SIG-M5 treated with dmso at 0.1 percent for 504 hours (cell line): Measurements from ENCODE around the gene EEIG2.
"Not testable (repeated sequence)": the region's sequence is repeated elsewhere in the genome, so short reads cannot be mapped to it uniquely, and the experiment has no call there.

Source experiments
- DNase-seq: peaks from one replicate; lab custom pipeline; 2025; ENCODE audit not compliant: unreplicated experiment; lab: John Stamatoyannopoulos, UW

Gene EEIG2

DNA sequence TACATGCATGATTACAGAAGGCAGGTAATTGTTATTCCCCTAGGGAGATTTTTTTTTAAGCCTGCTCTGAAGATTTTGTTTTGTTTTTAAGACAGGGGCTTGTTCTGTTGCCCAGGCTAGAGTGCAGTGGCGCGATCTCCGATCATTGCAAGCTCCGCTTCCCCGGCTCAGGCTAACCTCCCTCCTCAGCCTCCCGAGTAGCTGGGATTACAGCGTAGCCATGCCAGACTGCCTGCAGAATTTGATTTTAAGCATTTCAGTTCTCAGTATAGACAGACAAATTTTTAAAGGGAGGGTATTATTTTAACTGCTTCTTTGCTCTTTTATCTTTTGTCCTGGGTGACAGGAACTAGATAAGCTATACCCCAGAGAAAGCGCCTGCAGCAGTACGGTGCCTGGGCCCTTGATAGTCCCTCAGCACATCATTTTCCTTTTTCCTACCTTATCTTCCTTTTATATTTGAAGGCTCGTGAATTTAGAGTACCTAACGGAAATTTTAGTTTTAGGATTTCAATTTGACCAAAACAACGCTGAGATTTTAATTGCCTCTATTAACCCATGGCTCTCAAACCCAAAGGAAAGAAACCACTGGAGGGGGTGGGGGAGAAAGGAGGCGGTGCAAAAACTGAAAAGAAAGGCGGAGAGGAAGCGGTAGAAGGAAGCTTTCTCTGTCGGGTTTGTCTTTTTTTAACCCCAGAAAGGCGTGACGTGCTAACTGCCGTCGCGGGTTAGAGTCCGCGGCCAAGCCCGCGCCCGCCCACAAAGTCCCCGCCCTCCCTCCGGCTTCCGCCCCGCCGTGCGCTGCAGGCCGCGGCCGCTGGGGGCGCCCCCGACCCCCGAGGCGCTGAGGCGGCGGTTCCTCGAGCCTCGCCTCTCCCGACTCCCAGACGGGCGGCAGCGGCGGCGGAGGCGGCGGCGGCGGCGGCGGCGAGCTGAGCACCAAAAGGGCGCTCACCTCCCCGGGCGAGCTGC is at the start of gene EEIG2:
Gene EEIG2 (plus strand): TSS at position 886 of the 972 bp plus-strand sequence. CDS start 329 bp downstream, outside the sequence.
- DNase-seq = peak; percentile 94

- peak; percentile 44 for DNase-seq
Observed at GRCh38 chr1:108511764-108512163, 48.1 kb upstream of the EEIG2 start.

DNA sequence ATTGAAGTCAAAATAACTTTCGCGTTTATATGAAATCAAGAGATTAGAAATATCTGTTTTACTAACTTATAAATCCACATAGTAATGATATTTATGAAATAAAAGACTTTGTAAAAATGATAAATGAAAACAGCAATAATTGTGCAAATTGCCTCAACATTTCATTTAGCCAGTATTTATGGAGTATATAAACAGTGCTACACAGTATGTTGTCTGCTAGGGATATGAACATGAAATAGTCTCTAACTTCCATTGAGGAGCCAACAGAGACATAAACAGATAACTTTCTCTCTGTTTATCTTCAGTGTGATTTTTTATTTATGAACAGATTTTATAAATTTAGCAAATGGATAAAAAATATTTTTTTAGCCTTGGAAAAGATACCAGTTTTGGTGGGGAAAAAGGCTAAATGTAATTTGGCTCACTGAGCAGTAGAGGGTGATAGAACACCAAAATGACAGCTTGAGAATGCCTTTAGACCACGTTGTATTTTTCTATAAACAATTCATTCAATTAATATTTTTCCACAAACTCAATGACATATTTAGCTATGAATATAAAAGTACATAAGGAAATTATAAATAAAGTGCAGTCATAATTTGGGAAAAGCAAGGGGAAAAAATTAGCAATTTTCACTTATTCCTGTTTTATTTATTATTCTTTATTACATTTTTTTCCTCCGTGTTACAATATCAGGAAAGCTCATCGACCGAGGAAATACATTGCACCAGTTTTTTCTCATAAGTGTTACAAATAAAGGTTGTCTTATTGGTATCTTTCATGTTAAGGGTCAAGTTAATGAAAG is 47.5 kb upstream of the EEIG2 start:
- peak; percentile 32 for DNase-seq

DNA sequence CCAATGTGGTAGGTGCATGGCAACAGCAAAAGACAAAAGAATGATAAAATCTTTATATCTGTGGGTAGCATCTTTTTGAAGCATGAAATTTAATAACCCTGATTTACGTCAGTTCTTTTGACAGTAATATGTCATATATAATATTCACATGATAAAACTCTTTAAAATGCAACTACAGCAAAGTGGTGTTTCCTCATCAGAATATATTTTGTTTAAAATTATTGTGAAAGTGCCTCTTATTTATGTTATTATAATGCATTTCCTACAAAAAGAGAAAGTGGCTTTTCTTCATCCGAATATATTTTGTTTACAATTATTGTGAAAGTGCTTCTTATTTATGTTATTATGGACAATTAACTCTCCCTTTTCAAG is 46.9 kb upstream of the EEIG2 start:
- no peak for DNase-seq

DNA sequence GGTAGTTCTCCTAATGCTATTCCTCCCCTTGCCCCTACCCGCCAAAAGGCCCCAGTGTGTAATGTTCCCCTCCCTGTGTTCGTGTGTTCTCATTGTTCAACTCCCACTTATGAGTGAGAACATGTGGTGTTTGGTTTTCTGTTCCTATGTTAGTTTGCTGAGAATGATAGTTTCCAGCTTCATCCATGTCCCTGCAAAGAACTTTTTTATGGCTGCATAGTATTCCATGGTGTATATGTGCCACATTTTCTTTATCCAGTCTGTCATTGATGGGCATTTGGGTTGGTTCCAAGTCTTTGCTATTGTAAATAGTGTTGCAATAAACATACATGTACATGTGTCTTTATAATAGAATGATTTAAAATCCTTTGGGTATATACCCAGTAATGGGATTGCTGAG is 46.0 kb upstream of the EEIG2 start:
- DNase-seq = not testable (repeated sequence)

DNA sequence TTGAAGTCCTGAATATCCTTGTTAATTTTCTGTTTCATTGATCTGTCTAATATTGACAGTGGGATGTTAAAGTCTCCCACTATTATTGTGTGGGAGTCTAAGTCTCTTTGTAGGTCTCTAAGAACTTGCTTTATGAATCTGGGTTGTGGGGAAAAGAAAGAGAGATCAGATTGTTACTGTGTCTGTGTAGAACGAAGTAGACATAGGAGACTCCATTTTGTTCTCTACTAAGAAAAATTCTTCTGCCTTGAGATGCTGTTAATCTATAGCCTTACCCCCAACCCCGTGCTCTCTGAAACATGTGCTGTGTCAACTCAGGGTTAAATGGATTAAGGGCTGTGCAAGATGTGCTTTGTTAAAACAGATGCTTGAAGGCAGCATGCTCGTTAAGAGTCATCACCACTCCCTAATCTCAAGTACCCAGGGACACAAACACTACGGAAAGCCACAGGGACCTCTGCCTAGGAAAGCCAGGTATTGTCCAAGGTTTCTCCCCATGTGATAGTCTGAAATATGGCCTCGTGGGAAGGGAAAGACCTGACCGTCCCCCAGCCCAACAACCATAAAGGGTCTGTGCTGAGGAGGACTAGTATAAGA is 42.5 kb upstream of the EEIG2 start:
- DNase-seq = not testable (repeated sequence)

DNA sequence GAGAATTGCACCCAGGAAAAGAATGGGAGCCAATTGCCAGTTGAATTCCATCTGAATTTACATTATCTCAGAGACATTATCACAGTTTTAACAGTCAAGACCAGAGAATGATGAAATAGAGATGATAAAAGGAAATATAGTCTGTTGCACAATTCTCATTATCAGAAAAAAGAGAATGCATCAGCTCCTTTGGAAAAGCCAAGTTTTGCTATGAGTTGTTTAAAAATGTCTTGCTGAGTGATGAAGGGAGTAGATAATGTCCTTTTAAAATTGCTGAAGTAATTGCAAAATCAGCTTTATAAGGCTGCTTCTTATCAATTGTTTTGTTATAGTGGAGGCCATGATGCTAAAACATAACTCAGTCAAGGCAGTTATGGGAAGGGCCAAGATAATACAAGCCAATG is 37.9 kb upstream of the EEIG2 start:
- peak; percentile 40 for DNase-seq

DNA sequence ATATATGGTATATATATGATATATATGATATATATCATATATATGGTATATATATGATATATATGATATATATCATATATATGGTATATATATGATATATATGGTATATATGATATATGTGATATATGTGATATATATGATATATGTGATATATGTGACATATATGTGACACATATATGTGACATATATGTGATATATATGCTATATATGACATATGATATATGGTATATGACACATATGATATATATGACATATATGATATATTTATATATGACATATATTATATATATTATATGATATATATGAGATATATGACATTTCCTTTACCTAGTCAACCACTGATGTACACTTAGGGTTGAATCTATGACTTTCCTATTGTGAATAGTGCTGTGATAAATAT is 36.1 kb upstream of the EEIG2 start:
- DNase-seq = no peak

GRCh38 chr1:108524676-108525075 is 35.2 kb upstream of the EEIG2 start:
- no peak for DNase-seq

DNA sequence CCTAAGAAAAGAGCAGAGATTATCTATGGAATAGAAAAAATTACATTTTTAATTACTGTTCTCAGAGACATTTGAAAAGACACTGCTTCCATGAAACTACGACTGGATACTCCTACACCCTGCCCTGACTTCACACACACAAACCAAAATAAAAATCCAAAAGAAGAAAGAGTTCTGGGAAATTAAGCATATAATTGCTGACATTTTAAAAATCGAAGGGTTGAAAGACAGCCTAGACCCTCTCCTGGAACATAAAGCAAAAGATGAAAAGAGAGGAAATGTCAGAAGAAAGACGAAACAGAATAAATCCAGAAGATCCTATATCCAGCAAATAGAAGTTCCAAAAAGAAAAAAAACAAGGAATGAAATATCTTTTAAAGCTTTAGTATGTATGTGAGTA is 32.8 kb upstream of the EEIG2 start:
- no peak for DNase-seq

DNA sequence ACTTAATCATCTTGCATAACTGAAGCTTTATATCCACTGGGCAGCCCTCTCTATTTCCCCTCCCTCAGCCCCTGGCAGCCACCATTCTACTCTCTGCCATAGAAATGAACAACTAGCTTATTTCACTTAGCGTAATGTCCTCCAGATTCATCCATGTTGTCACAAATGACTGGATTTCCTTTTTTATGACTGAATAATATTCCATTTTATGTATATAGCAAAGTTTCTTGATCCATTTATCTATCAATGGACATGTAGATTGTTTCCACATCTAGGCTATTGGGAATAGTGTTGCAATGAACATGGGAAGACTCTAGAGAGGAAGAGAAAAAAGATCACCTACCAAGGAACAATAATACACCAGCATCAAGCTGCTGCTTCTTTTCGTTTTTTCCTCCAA is 32.1 kb upstream of the EEIG2 start:
- no peak for DNase-seq

- DNase-seq = no peak
Observed at GRCh38 chr1:108531444-108531843, 28.5 kb upstream of the EEIG2 start.

GRCh38 chr1:108532730-108533129 is 27.2 kb upstream of the EEIG2 start:
- DNase-seq = no peak

DNA sequence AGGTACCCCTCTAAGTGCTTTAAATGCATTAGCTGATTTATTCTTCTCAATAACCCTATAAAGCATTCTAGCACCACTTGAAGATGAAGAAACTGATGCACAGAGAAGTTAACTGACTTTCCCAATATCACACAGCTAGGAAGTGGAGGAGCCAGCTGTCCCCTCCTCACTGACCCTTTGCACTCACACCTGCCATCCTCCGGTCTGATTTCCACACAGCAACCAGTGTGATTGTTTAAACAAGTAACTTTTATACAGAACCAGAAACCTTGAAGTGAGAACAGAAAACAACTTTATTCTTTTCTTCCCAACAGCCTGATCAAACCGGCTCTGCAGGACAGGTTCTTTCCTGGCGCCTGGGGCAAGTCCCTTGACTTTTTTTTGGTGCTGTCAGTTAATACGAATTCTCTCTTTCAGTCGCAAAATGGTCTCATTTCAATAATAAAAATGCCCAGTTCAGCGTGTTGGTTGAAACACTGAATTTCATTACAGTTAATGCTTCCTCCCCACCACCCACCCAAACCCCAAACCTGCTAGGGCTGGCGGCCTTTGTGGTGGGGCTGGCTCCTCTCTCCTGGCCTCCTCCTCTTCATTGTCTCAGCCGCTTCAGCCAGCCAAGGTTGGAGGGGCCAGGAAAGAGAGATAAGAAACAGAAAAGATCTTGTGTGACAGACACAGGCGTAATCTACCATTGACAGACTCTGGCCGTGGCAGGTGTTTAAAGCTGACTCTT is 26.4 kb upstream of the EEIG2 start:
- peak; percentile 52 for DNase-seq

GRCh38 chr1:108534759-108535158 is 25.1 kb upstream of the EEIG2 start:
- no peak for DNase-seq

DNA sequence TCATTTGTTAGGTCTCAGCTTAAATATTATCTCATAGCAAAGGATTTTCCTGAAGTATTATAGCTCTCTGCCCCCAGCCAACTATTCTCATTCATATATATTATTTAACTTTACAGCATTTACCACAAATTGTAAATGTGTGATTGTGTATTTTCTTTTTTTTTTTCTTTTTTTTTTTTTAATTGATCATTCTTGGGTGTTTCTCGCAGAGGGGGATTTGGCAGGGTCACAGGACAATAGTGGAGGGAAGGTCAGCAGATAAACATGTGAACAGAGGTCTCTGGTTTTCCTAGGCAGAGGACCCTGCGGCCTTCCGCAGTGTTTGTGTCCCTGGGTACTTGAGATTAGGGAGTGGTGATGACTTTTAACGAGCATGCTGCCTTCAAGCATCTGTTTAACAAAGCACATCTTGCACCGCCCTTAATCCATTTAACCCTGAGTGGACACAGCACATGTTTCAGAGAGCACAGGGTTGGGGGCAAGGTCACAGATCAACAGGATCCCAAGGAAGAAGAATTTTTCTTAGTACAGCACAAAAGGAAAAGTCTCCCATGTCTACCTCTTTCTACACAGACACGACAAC is 24.5 kb upstream of the EEIG2 start:
- not testable (repeated sequence) for DNase-seq

GRCh38 chr1:108536021-108536420 is 23.9 kb upstream of the EEIG2 start:
- DNase-seq = not testable (repeated sequence)

GRCh38 chr1:108536791-108537190 is 23.1 kb upstream of the EEIG2 start:
- not testable (repeated sequence) for DNase-seq

GRCh38 chr1:108537976-108538375 is 21.9 kb upstream of the EEIG2 start:
- no peak for DNase-seq

GRCh38 chr1:108540977-108541376 is 18.9 kb upstream of the EEIG2 start:
- no peak for DNase-seq
